Upper lobe of left lung (tissue), 6 donors: Measurements from ENCODE around the gene INSRR. TPM values are rescaled to one million over a fixed set of nuclear protein-coding genes. Genes with fewer than 3 reads are reported as not detected.

Experiments
- ATAC-seq, 2 donors: fragments of 200-7000 bp; cut with Tn5 transposase; one replicate each; pipeline ENCODE4 v1.9.1; 2022; ENCODE audit warnings: mild to moderate bottlenecking in 2 of 2, moderate library complexity in 2 of 2; ENCODE audit not compliant: low FRiP score in 2 of 2
- DNase-seq, 2 donors: peaks; one replicate each; pipeline ENCODE4 v3.0.0-alpha.2; 2019 to 2020
- H3K27ac ChIP-seq, 4 donors: fragments of 200-600 bp; sonication (generic); one replicate each; pipeline ENCODE4 v1.5.1; 2016 to 2019
- H3K27me3 ChIP-seq, 4 donors: fragments of 200-600 bp; sonication (generic); one replicate each; pipeline ENCODE4 v1.5.1; 2017 to 2019
- H3K36me3 ChIP-seq, 4 donors: fragments of 200-600 bp; sonication (generic); one replicate each; pipeline ENCODE4 v1.5.1; 2016 to 2019
- H3K4me1 ChIP-seq, 4 donors: fragments of 200-600 bp; sonication (generic); one replicate each; pipeline ENCODE4 v1.5.1; 2018 to 2019
- H3K4me3 ChIP-seq, 4 donors: fragments of 200-600 bp; sonication (generic); one replicate each; pipeline ENCODE4 v1.5.1; 2017 to 2019; ENCODE audit warnings: mild to moderate bottlenecking in 2 of 4, moderate library complexity in 1 of 4
- H3K9me3 ChIP-seq, 4 donors: fragments of 200-600 bp; sonication (generic); one replicate each; pipeline ENCODE4 v1.5.1; 2018 to 2019
- EP300 ChIP-seq, 4 donors: sonication (generic); formaldehyde crosslinking; IDR thresholded peaks; one replicate each; pipeline ENCODE4 v1.5.1; 2017; ENCODE audit warnings: antibody characterized with exemption in 4 of 4, control low read depth in 2 of 4
- POLR2A ChIP-seq, 4 donors: fragments of 450-650 bp; IDR thresholded peaks; one replicate each; pipeline ENCODE4 v1.5.1; 2016 to 2017; ENCODE audit warnings: antibody characterized with exemption in 4 of 4, mild to moderate bottlenecking in 2 of 4
- POLR2AphosphoS5 ChIP-seq, 2 donors: sonication (generic); formaldehyde crosslinking; IDR thresholded peaks; one replicate each; pipeline ENCODE4 v1.5.1; 2017; ENCODE audit warnings: antibody characterized with exemption in 2 of 2
- WGBS, 2 donors: methylation state at CpG; one replicate each; pipeline ENCODE4 v1.1.5; 2017 to 2018; 5-methylcytosine and 5-hydroxymethylcytosine counted together
- total RNA-seq, 6 donors: library from RNA; depleted of rRNA in 4 of 6; stranded (reverse); fragments of >200 nt in 4 of 6; gene quantifications; one replicate each; pipeline versions ENCODE4 v1.1.0 to v1.2.1, GENCODE V29; 2016 to 2021
- TF ChIP-seq, protein P1 (sequence below), 6 experiments: fragments of 450-650 bp in 4 of 6; fragments of 200-600 bp in 2 of 6; sonication (generic) in 2 of 6; IDR thresholded peaks; one replicate each; pipeline ENCODE4 v1.5.1; 2016 to 2019; ENCODE audit warnings: antibody characterized with exemption in 6 of 6
- donor health status: DM: no; HTN: no; CAD: no; lungs with moderate emphysema.
- donor health status: DM: no; HTN: yes; CAD: no; lungs with severe emphysema.

The INSRR gene
- total RNA-seq, 6 donors from 2014 or later, result 0.03 to 0.22 TPM; not detected in 4

DNA sequence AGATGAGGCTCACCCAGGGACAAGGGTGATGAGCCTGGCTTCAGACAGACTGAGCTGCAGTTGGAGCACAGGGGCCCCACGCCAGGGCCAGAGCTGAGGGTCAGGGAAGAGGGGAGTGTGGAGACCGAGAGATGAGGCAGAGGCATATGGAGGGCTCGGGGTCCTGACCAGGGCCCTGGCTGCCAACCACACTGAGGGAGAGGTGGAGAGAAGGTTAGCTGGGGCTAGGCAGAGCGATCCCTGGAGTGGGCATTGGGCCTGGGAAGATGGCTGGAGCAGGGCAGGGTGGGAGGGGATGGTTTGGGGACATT is 42.6 kb upstream of the INSRR start:
- no peak for ATAC-seq
- DNase-seq, result no peak
- H3K36me3 ChIP-seq, result peaks cover 0 to 14% (median 0%) of the 10 kb centered on the region in 4 donors
- TF ChIP-seq POLR2A (IDR thresholded peaks at IDR 0.05) (no peak), POLR2AphosphoS5 (IDR thresholded peaks at IDR 0.05) (no peak), EP300 (IDR thresholded peaks at IDR 0.05) (no peak)
- TF ChIP-seq, protein P1, sequence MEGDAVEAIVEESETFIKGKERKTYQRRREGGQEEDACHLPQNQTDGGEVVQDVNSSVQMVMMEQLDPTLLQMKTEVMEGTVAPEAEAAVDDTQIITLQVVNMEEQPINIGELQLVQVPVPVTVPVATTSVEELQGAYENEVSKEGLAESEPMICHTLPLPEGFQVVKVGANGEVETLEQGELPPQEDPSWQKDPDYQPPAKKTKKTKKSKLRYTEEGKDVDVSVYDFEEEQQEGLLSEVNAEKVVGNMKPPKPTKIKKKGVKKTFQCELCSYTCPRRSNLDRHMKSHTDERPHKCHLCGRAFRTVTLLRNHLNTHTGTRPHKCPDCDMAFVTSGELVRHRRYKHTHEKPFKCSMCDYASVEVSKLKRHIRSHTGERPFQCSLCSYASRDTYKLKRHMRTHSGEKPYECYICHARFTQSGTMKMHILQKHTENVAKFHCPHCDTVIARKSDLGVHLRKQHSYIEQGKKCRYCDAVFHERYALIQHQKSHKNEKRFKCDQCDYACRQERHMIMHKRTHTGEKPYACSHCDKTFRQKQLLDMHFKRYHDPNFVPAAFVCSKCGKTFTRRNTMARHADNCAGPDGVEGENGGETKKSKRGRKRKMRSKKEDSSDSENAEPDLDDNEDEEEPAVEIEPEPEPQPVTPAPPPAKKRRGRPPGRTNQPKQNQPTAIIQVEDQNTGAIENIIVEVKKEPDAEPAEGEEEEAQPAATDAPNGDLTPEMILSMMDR (IDR thresholded peaks at IDR 0.05), result no peak
- no peak overlapping the region for H3K4me3 ChIP-seq
- no peaks in the 10 kb centered on the region for H3K27me3 ChIP-seq
- 86 to 97% methylated on average over 4 of the region's 4 CpGs for WGBS, 2 donors
- H3K9me3 ChIP-seq, result no peaks in the 10 kb centered on the region
- H3K4me1 ChIP-seq, result peaks cover 37 to 72% (median 62%) of the 10 kb centered on the region in 4 donors
- peak overlapping the region in 2 of 4 donors; percentile 17 to 20 for H3K27ac ChIP-seq

DNA sequence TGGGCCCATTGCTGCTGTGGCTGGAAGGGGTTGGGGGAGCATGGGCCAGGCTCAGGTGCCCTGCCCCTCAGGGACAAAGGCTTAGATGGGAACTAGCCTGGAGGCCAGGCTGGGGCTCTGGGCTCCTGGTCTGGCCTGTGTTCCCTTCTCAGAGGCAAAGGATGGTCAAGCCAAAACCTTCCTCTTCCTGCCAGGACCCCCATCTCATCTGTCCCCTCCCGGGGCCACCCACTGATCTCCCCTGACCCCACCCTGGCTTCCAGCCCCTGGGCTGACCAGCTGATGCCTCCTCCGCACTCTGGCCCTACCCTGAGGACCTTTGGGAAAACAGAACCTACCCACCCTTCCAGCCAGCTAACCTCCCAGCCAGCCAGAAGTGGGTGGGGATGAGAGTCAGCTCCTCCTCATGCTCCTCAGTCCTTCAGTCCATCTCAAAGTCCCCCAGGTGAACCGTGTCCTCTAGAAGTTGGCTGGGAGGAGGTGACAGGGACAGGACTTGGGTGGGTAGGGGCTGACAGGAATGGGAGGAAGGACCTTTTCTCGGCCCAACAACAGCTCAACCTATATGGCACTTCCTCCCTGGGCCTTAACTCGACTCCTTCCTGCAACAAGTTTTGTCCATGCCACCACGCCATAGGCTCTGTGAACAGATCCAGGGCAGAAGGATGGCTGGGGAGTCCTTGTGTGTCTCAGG is 42.1 kb upstream of the INSRR start:
- no peak for DNase-seq
- Histone ChIP-seq H3K27me3 (no peaks in the 10 kb centered on the region), H3K4me1 (peaks cover 38 to 75% (median 67%) of the 10 kb centered on the region in 4 donors), H3K36me3 (peaks cover 0 to 10% (median 0%) of the 10 kb centered on the region in 4 donors), H3K27ac (peak overlapping the region in 1 of 4 donors; percentile 49), H3K9me3 (no peaks in the 10 kb centered on the region), H3K4me3 (no peak overlapping the region)
- no peak for ATAC-seq
- 57 to 60% methylated on average over 5 to 6 of the region's 6 CpGs for WGBS, 2 donors
- TF ChIP-seq, protein P1 (IDR thresholded peaks at IDR 0.05), result no peak
- no peak for TF ChIP-seq POLR2AphosphoS5 (IDR thresholded peaks at IDR 0.05)

DNA sequence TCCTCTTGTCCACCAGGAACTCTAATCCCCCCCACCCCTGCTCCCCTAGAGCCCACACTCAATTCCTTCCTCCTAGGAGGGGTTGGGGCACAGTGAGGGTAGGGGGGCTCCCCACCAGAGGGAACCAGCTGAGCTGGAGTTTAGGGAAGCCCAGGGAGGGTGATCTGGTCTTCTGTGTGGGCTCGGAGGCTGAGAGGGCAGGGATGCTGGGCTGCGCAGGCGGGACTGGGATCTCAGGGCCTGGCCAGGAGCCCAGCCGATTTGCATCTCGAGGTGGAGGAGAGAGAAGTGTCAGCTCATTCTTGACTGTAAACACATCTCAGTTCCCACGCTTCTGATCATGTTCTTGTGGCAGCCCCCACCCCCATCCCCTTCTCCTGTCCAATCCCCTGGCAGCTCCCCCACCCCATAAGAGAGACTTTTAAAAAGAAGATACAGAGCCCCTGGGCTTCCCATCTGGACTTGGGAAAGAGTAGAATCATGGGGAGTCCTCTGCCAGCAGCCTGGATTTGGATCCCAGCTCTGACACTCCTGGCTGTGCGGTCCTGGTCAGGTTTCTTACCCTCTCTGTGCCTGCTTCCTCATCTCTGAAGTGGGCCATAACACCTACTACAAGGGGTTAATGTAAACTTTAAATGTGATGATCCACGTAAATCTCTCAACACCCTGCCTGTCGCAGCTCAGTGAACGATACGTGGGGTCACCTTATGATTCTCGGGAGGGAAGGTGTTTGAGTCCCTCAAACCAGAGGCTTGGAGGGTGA is 41.2 kb upstream of the INSRR start:
- no peak overlapping the region for H3K4me3 ChIP-seq
- ATAC-seq (no peak), DNase-seq (no peak)
- H3K27me3 ChIP-seq, result no peaks in the 10 kb centered on the region
- H3K27ac ChIP-seq, result peak overlapping the region in 1 of 4 donors; percentile 49
- peaks cover 42 to 81% (median 76%) of the 10 kb centered on the region in 4 donors for H3K4me1 ChIP-seq
- WGBS, 2 donors, result 57 to 58% methylated on average over 7 to 12 of the region's 12 CpGs
- TF ChIP-seq EP300 (IDR thresholded peaks at IDR 0.05) (no peak), POLR2AphosphoS5 (IDR thresholded peaks at IDR 0.05) (no peak)
- TF ChIP-seq, protein P1 (IDR thresholded peaks at IDR 0.05), result no peak
- no peaks in the 10 kb centered on the region for H3K9me3 ChIP-seq
- peaks cover 0 to 6% (median 0%) of the 10 kb centered on the region in 4 donors for H3K36me3 ChIP-seq

DNA sequence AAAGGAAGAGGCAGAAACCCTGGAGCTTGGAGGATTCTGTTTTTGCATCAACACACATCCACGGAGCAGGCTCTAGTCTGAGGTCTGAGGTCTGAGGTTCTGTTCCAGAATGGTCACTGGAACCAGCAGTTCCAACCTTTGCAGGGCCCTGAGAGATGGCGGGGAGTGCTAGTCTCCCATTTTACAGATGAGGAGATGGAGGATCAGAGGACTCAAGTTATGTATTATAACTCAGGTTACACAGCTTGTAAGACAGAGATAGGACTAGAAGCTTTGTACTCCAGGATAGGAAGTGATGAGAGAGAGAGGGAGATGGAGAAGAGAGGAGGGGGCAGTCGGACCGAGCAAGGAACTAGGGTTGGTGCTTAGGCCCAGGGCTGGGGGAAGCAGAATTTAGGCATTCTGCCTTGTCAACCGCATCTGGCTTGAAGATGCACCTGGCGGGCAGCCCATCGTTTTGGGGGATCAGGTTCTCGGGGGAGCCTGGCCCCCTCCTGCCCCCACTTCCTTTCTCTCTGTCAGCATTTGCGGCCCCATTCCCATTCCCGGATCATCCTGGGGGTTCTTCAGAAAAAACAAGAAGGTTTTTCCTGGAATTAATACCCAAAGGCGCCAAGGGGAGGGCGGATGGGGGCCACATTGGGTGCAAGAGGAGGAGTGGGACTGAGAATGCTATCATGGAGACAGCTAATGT is 40.2 kb upstream of the INSRR start:
- no peak for TF ChIP-seq POLR2AphosphoS5 (IDR thresholded peaks at IDR 0.05)
- TF ChIP-seq EP300 (IDR thresholded peaks at IDR 0.05), result no peak
- no peak for TF ChIP-seq POLR2A (IDR thresholded peaks at IDR 0.05)
- TF ChIP-seq, protein P1 (IDR thresholded peaks at IDR 0.05), result no peak
- Histone ChIP-seq H3K27me3 (peaks cover 0 to 3% (median under 1%) of the 10 kb centered on the region in 4 donors), H3K4me3 (no peak overlapping the region), H3K9me3 (no peaks in the 10 kb centered on the region), H3K27ac (peak overlapping the region in 2 of 4 donors; percentile 90 to 92), H3K36me3 (no peaks in the 10 kb centered on the region), H3K4me1 (peaks cover 42 to 85% (median 76%) of the 10 kb centered on the region in 4 donors)
- DNase-seq, result no peak
- ATAC-seq, result no peak
- 77 to 79% methylated on average over 12 of the region's 12 CpGs for WGBS, 2 donors
